GM21723 (cell line): ENCODE results near the gene TMEM132D.

ENCODE experiments used
- ATAC-seq: cut with Tn5 transposase; IDR thresholded peaks from one replicate; pipeline ENCODE4 v1.9.1; 2021; ENCODE audit warnings: mild to moderate bottlenecking, moderate library complexity; ENCODE audit not compliant: unreplicated experiment

Gene TMEM132D

GRCh38 chr12:129028844-129029243 lies 875.0 kb downstream of the TMEM132D start:
- ATAC-seq, result no peak

GRCh38 chr12:129025055-129025454 lies 878.8 kb downstream of the TMEM132D start:
- no peak for ATAC-seq
